AG04450 (cell line): ENCODE measurements around the gene ADAM15. TPM values are rescaled to one million over a fixed set of nuclear protein-coding genes. Genes with fewer than 3 reads are reported as not detected.

Experiments
- CTCF ChIA-PET: fragments of 300-600, 350-600 bp; formaldehyde crosslinking; extraction: SDS; loops from one replicate; lab custom pipeline; 2022; ENCODE audit warnings: antibody characterized with exemption, inconsistent platforms; lab: Charles Lee
- POLR2A ChIA-PET: fragments of 350-600 bp; formaldehyde crosslinking; extraction: SDS; loops from one replicate; lab custom pipeline; 2021; ENCODE audit warnings: antibody characterized with exemption, inconsistent platforms; lab: Yijun Ruan, JAX
- DNase-seq: peaks from one replicate; pipeline ENCODE4 v3.0.0-alpha.2; 2011; ENCODE audit warnings: low read depth, low spot score
- H3K27ac ChIP-seq: one replicate; pipeline ENCODE4 v1.5.1; 2012; ENCODE audit warnings: low read depth, low read length, control low read depth
- H3K27me3 ChIP-seq: one replicate; pipeline ENCODE4 v1.6.0; 2012; ENCODE audit warnings: low read length; ENCODE audit not compliant: control insufficient read depth, insufficient read depth
- H3K4me3 ChIP-seq: 2 replicates; pipeline ENCODE4 v1.5.1; 2011; ENCODE audit warnings: mild to moderate bottlenecking, low read depth, low read length, control low read depth
- H3K9me3 ChIP-seq: 2 replicates; pipeline ENCODE4 v1.5.1; 2012; ENCODE audit warnings: low read length; ENCODE audit not compliant: control insufficient read depth, insufficient read depth
- polyA plus RNA-seq: library from polyadenylated mRNA; depleted of rRNA; stranded (reverse); fragments of >200 nt; gene quantifications from 2 replicates; pipeline ENCODE4 v1.2.3, GENCODE V29; 2011
- TF ChIP-seq, protein P1 (sequence below): IDR thresholded peaks from 2 replicates; pipeline ENCODE4 v1.5.1; 2011; ENCODE audit warnings: low read depth, low read length, control low read depth, inconsistent platforms

Gene ADAM15
- polyA plus RNA-seq, 1 experiment, result 25.9 TPM

DNA sequence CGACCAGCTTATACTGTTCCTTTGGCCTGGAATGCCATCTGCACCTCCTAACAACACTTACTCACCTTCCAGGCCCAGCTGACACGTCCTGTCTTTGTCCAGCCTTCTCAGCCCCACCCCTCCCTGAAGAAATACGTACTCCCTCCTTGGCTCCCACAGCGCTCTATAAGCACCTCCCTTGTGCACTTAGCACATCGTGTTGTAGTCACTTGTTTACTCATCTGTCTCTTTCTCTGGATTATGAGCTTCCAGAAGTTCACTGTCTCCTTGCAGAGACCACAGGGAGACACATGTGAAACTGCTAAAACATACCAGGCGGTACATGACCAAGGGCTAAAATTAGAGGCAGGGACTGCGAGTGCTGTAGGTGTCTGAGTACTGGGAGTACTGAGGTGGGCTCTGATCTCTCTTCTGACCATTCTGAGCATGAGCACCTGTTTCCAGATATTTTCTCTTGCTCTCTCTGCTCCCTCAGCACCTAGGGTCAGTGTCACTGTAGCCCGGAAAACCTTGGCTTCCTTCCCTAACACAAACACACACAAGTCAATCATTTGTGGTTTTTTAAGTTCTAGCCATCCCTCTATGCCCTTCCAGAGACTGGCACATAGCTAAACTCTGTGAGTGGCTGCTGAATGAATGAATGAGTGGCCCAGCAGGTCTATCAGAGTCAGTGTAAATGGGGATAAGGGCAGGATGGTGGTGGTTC, 12.4 kb upstream of the ADAM15 start:
- no peak for DNase-seq
- TF ChIP-seq, protein P1, sequence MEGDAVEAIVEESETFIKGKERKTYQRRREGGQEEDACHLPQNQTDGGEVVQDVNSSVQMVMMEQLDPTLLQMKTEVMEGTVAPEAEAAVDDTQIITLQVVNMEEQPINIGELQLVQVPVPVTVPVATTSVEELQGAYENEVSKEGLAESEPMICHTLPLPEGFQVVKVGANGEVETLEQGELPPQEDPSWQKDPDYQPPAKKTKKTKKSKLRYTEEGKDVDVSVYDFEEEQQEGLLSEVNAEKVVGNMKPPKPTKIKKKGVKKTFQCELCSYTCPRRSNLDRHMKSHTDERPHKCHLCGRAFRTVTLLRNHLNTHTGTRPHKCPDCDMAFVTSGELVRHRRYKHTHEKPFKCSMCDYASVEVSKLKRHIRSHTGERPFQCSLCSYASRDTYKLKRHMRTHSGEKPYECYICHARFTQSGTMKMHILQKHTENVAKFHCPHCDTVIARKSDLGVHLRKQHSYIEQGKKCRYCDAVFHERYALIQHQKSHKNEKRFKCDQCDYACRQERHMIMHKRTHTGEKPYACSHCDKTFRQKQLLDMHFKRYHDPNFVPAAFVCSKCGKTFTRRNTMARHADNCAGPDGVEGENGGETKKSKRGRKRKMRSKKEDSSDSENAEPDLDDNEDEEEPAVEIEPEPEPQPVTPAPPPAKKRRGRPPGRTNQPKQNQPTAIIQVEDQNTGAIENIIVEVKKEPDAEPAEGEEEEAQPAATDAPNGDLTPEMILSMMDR, result no peak
- CTCF ChIA-PET, result interaction anchor here (0.9 to 4.6 kb wide), 4 partner anchors 12 to 53 kb away, joined by 3 to 32 read pairs (median 12); partner anchors contain the start of gene ADAM15

DNA sequence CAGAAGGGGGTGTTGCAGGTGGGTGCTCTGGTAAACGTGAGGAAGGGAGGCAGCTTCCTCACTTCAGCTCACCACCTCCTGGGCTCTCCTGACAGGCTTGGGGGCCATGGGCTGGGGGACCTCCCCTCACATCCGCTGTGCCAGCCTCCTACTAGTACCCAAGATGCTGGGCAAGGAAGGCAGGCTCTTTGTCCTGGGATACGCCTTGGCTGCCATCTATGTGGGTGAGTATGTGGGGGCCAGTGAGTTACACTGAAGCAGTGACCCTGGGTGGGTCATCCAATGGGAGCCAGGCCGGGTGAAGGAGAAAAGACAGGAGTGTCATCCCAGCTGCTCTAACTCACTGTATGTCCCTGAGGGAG, 11.8 kb upstream of the ADAM15 start:
- H3K4me3 ChIP-seq, result no peak overlapping the region
- CTCF ChIA-PET, result interaction anchor here (0.9 to 4.6 kb wide), 3 partner anchors 23 to 52 kb away, joined by 3 to 32 read pairs (median 17); no protein-coding TSS in a partner anchor
- H3K9me3 ChIP-seq, result no peaks in the 10 kb centered on the region
- TF ChIP-seq, protein P1, result no peak
- H3K27ac ChIP-seq, result no peak overlapping the region
- POLR2A ChIA-PET, result no interaction called here
- H3K27me3 ChIP-seq, result peaks cover 36% of the 10 kb centered on the region
- no peak for DNase-seq

More for the DNA sequence above, 12.4 kb upstream of the ADAM15 start:
- POLR2A ChIA-PET, result no interaction called here
- Histone ChIP-seq H3K4me3 (no peak overlapping the region), H3K27ac (no peak overlapping the region), H3K27me3 (peaks cover 41% of the 10 kb centered on the region), H3K9me3 (no peaks in the 10 kb centered on the region)

DNA sequence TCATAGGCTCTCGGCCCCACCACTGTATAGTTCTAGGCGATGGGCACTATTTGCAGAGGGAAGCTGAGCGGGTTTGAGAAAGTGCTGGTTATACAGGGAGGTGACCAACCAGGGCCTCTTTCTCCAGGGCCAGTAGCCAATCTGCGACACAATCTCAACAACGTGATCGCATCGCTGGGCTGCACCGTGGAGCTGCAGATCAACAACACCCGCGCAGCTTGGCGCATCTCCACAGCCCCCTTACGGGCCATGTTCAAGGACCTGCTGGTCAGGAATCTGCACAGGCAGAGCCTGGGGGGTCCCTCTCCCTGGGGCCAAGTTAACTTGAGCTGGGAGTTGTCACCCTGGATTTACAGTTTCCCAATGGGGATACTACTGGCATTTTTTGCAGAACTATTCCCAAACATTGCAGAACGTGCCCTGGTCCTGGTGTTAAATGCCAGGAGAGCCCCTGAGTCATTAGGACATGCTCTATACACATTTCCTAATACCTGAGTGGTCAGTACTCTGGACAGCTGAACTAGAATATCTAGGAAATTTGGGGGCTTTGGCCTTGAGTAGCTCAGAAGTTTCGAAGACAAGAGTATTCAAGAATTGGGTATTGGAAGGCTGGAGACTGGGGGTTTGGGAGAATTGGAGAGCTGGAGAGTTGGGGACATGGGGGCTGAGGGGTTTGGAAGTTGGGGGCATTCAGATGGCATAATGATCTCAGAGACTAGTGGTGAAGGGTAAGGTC, 10.6 kb upstream of the ADAM15 start:
- peaks cover 29% of the 10 kb centered on the region for H3K27me3 ChIP-seq
- H3K4me3 ChIP-seq, result no peak overlapping the region
- H3K27ac ChIP-seq, result no peak overlapping the region
- no peak for DNase-seq
- TF ChIP-seq, protein P1, result no peak
- no peaks in the 10 kb centered on the region for H3K9me3 ChIP-seq
- ChIA-PET CTCF (interaction anchor here (0.7 to 4.6 kb wide), 7 partner anchors 8 to 128 kb away, joined by 3 to 32 read pairs (median 3); no protein-coding TSS in a partner anchor), POLR2A (no interaction called here)

DNA sequence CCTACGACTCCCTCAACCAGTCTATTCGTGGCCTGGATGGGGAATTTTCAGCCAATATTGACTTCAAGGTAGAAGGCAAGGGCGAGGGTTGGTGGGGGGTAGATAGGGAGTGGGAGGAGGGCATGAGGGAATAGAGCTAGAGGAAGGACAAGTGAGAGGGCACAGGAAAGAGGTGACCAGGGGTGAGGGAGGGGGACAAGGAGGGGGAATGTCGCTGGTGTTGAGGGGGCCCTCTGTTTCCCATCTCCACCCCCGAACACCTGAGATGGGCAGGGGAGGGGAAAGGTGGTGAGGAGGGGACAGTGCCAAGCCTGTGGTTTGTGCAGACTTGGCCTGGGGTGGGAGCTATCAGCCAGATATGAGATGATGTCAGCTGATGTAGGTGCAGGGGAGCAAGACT, 8.3 kb upstream of the ADAM15 start:
- no peak overlapping the region for H3K27ac ChIP-seq
- CTCF ChIA-PET, result interaction anchor here (3.6 to 4.6 kb wide), 3 partner anchors 19 to 42 kb away, joined by 29 to 32 read pairs (median 31); partner anchors contain the start of gene EFNA4
- no peak overlapping the region for H3K4me3 ChIP-seq
- POLR2A ChIA-PET, result no interaction called here
- peaks cover 17% of the 10 kb centered on the region for H3K27me3 ChIP-seq
- DNase-seq, result no peak
- TF ChIP-seq, protein P1, result no peak
- no peaks in the 10 kb centered on the region for H3K9me3 ChIP-seq
